H1 (cell line): ENCODE measurements around the gene B3GAT2. TPM values are rescaled to one million over a fixed set of nuclear protein-coding genes. Genes with fewer than 3 reads are reported as not detected.

Experiments used
- CTCF ChIA-PET: fragments of 300-600 bp; sonication (Branson Sonifier 250); formaldehyde crosslinking; loops from one replicate; lab custom pipeline; 2021; ENCODE audit not compliant: partially characterized antibody; lab: Charles Lee
- POLR2A ChIA-PET: fragments of 300-600 bp; sonication (Branson Sonifier 250); formaldehyde crosslinking; loops from one replicate; lab custom pipeline; 2021; ENCODE audit warnings: inconsistent platforms; ENCODE audit not compliant: partially characterized antibody; lab: Charles Lee
- DNase-seq, 2 experiments: peaks; one replicate each; pipeline versions ENCODE4 v3.0.0 to v3.0.0-alpha.2; 2010 to 2022; ENCODE audit warnings: low spot score in 2 of 2, low read depth in 1 of 2, mixed read lengths in 1 of 2
- FAIRE-seq: peaks from 2 replicates; lab custom pipeline; 2011; peaks lifted over from hg19 to GRCh38; lab: Jason Lieb, UNC
- H2AFZ ChIP-seq: 2 replicates; pipeline ENCODE4 v1.8.1; 2012; ENCODE audit warnings: low read length, inconsistent platforms
- H2AK5ac ChIP-seq: 2 replicates; pipeline ENCODE4 v1.6.1; 2013; ENCODE audit warnings: low read depth, low read length
- H2BK120ac ChIP-seq: replicated peaks from 2 replicates; pipeline ENCODE3; 2013; ENCODE audit warnings: low read depth, low read length, inconsistent platforms
- H2BK12ac ChIP-seq: 2 replicates; pipeline ENCODE4 v1.6.1; 2013; ENCODE audit warnings: low read depth, low read length
- H2BK15ac ChIP-seq: 2 replicates; pipeline ENCODE4 v1.6.1; 2013; ENCODE audit warnings: low read length
- H2BK20ac ChIP-seq: 2 replicates; pipeline ENCODE4 v1.6.1; 2013; ENCODE audit warnings: low read length
- H2BK5ac ChIP-seq: 2 replicates; pipeline ENCODE4 v1.6.1; 2013; ENCODE audit warnings: low read depth, low read length
- H3K14ac ChIP-seq: 2 replicates; pipeline ENCODE4 v1.6.1; 2013; ENCODE audit warnings: inconsistent platforms; ENCODE audit not compliant: insufficient read length
- H3K18ac ChIP-seq: 2 replicates; pipeline ENCODE4 v1.6.1; 2013; ENCODE audit warnings: low read length; ENCODE audit errors: extremely low read depth
- H3K23ac ChIP-seq: 2 replicates; pipeline ENCODE4 v1.6.1; 2013; ENCODE audit warnings: inconsistent platforms; ENCODE audit not compliant: insufficient read length
- H3K23me2 ChIP-seq: 2 replicates; pipeline ENCODE4 v1.6.1; 2013; ENCODE audit warnings: low read depth, low read length
- H3K27ac ChIP-seq: 2 replicates; pipeline ENCODE4 v1.6.1; 2011; ENCODE audit warnings: low read depth, low read length, inconsistent platforms
- H3K27me3 ChIP-seq, 4 experiments: replicated peaks in 1 of 4; 1 replicate in 1 of 4; 2 replicates in 3 of 4; pipeline versions ENCODE4 v1.6.1 to v1.8.1; 2011 to 2013; ENCODE audit warnings: low read length in 3 of 4, mild to moderate bottlenecking in 3 of 4, inconsistent platforms in 2 of 4, mixed read lengths in 2 of 4, moderate library complexity in 1 of 4; ENCODE audit not compliant: control insufficient read depth in 3 of 4, insufficient read depth in 3 of 4; ENCODE audit errors: extremely low read depth in 1 of 4
- H3K36me3 ChIP-seq, 4 experiments: 2 replicates each; pipeline versions ENCODE4 v1.6.1 to v1.8.1; 2011 to 2013; ENCODE audit warnings: mild to moderate bottlenecking in 4 of 4, low read length in 3 of 4, moderate library complexity in 2 of 4, control low read depth in 1 of 4, inconsistent platforms in 1 of 4; ENCODE audit not compliant: insufficient read depth in 4 of 4, control insufficient read depth in 2 of 4
- H3K4ac ChIP-seq: replicated peaks from 2 replicates; pipeline ENCODE3; 2013; ENCODE audit warnings: low read length, low read depth, mixed read lengths, inconsistent platforms; ENCODE audit not compliant: insufficient read length
- H3K4me1 ChIP-seq, 4 experiments: replicated peaks in 1 of 4; 1 replicate in 1 of 4; 2 replicates in 3 of 4; pipeline versions ENCODE4 v1.6.1 to v1.8.1; 2011 to 2013; ENCODE audit warnings: low read length in 3 of 4, inconsistent platforms in 2 of 4, mixed read lengths in 1 of 4; ENCODE audit not compliant: insufficient read depth in 4 of 4, control insufficient read depth in 3 of 4
- H3K4me2 ChIP-seq, 2 experiments: 2 replicates each; pipeline versions ENCODE4 v1.6.1 to v1.8.1; 2011 to 2013; ENCODE audit warnings: low read depth in 2 of 2, low read length in 2 of 2, control low read depth in 1 of 2, inconsistent platforms in 1 of 2, mild to moderate bottlenecking in 1 of 2; ENCODE audit not compliant: insufficient read depth in 1 of 2
- H3K4me3 ChIP-seq, 4 experiments: fragments of 200-600, 300-600 bp in 1 of 4; sonication (generic), shearing (Covaris generic), sonication (Bioruptor Twin) in 1 of 4; 2 replicates each; pipeline versions ENCODE4 v1.5.1 to v1.8.1; 2011 to 2016; ENCODE audit warnings: low read length in 4 of 4, low read depth in 3 of 4, control low read depth in 2 of 4, inconsistent platforms in 2 of 4, mild to moderate bottlenecking in 2 of 4, mixed read lengths in 1 of 4, moderate library complexity in 1 of 4; ENCODE audit not compliant: insufficient read depth in 2 of 4; ENCODE audit errors: extremely low read depth in 1 of 4
- H3K56ac ChIP-seq: replicated peaks from 2 replicates; pipeline ENCODE3; 2013; ENCODE audit warnings: low read depth, mild to moderate bottlenecking, mixed read lengths, low read length, inconsistent platforms; ENCODE audit not compliant: insufficient read length
- H3K79me1 ChIP-seq: 2 replicates; pipeline ENCODE4 v1.6.1; 2013; ENCODE audit warnings: low read depth, low read length, control low read depth
- H3K79me2 ChIP-seq, 2 experiments: 2 replicates each; pipeline versions ENCODE4 v1.6.1 to v1.8.1; 2012 to 2013; ENCODE audit warnings: low read length in 2 of 2, mild to moderate bottlenecking in 2 of 2, inconsistent platforms in 1 of 2; ENCODE audit not compliant: insufficient read depth in 2 of 2, control insufficient read depth in 1 of 2
- H3K9ac ChIP-seq, 4 experiments: replicated peaks in 1 of 4; 1 replicate in 1 of 4; 2 replicates in 3 of 4; pipeline versions ENCODE4 v1.6.1 to v1.8.1; 2011 to 2013; ENCODE audit warnings: low read depth in 3 of 4, low read length in 3 of 4, control low read depth in 2 of 4, mild to moderate bottlenecking in 2 of 4, moderate library complexity in 2 of 4, inconsistent platforms in 1 of 4; ENCODE audit errors: extremely low read depth in 1 of 4
- H3K9me3 ChIP-seq, 2 experiments: 2 replicates each; pipeline versions ENCODE4 v1.6.1 to v1.8.1; 2012 to 2013; ENCODE audit warnings: mild to moderate bottlenecking in 2 of 2, moderate library complexity in 2 of 2, control low read depth in 1 of 2, inconsistent platforms in 1 of 2, low read depth in 1 of 2, low read length in 1 of 2, mixed read lengths in 1 of 2; ENCODE audit not compliant: insufficient read depth in 2 of 2
- H4K20me1 ChIP-seq, 2 experiments: replicated peaks in 1 of 2; 2 replicates each; pipeline versions ENCODE3 to v1.8.1; 2011 to 2013; ENCODE audit warnings: inconsistent platforms in 2 of 2, low read length in 2 of 2, mild to moderate bottlenecking in 1 of 2; ENCODE audit not compliant: insufficient read depth in 2 of 2, control insufficient read depth in 1 of 2
- H4K5ac ChIP-seq: 2 replicates; pipeline ENCODE4 v1.6.1; 2013; ENCODE audit warnings: low read length, low read depth, mixed read lengths, inconsistent platforms; ENCODE audit not compliant: insufficient read length
- H4K8ac ChIP-seq: 2 replicates; pipeline ENCODE4 v1.8.0; 2013; ENCODE audit warnings: mild to moderate bottlenecking, moderate library complexity, low read length, inconsistent platforms; ENCODE audit not compliant: insufficient read depth; ENCODE audit errors: extremely low read depth
- H4K91ac ChIP-seq: replicated peaks from 2 replicates; pipeline ENCODE3; 2013; ENCODE audit warnings: low read length, mixed read lengths, inconsistent platforms; ENCODE audit not compliant: insufficient read length
- CBX5 ChIP-seq: fragments of 300-800, 300-1000 bp; sonication (generic); IDR thresholded peaks from 2 replicates; pipeline ENCODE4 v1.7.1; 2016; ENCODE audit warnings: antibody characterized with exemption, low read length, low read depth
- CEBPB ChIP-seq: IDR thresholded peaks from 2 replicates; pipeline ENCODE4 v1.6.1; 2012; ENCODE audit warnings: low read depth, low read length
- KDM5A ChIP-seq: fragments of 200-600 bp; IDR thresholded peaks from 2 replicates; pipeline ENCODE4 v1.7.1; 2012; ENCODE audit warnings: mild to moderate bottlenecking, low read length, inconsistent platforms, mixed read lengths
- SP1 ChIP-seq: IDR thresholded peaks from 2 replicates; pipeline ENCODE4 v1.6.1; 2011; ENCODE audit warnings: low read depth, low read length
- ZNF274 ChIP-seq: IDR thresholded peaks from 2 replicates; pipeline ENCODE4 v1.7.0; 2012; ENCODE audit warnings: low read length, borderline replicate concordance; ENCODE audit errors: extremely low read depth
- WGBS, 2 experiments: shearing (Covaris generic) in 1 of 2; methylation state at CpG; one replicate each; pipeline versions ENCODE4 v1.1.6 to v1.1.7; 2013 to 2015; ENCODE audit warnings: low lambda C conversion rate in 2 of 2, mixed read lengths in 2 of 2, inconsistent platforms in 1 of 2, low coverage in 1 of 2, missing lambda C conversion rate in 1 of 2; ENCODE audit not compliant: insufficient replicate concordance in 2 of 2, insufficient coverage in 1 of 2, insufficient read length in 1 of 2; ENCODE audit errors: extremely low coverage in 1 of 2, missing lambda C conversion rate in 1 of 2; 5-methylcytosine and 5-hydroxymethylcytosine counted together
- polyA plus RNA-seq, 7 experiments: library from polyadenylated mRNA; depleted of rRNA in 3 of 7; stranded (reverse) in 5 of 7; unstranded in 2 of 7; fragments of >200 nt in 5 of 7; fragments of 200-250 nt in 2 of 7; gene quantifications; 1 replicate in 5 of 7; 2 replicates in 1 of 7; 4 replicates in 1 of 7; pipeline versions ENCODE4 v1.2.1 to v1.2.3, GENCODE V29; 2011 to 2013; ENCODE audit warnings: missing spikeins in 2 of 7, mixed read lengths in 2 of 7
- total RNA-seq: library from RNA; stranded (reverse); fragmentation: NEBNext Ultra II Directional; extraction: Animal tissue kit (Norgen Biotek cat#: 25700); gene quantifications from 2 replicates; pipeline ENCODE4 v1.2.1, GENCODE V29; 2021

The B3GAT2 gene
- total and polyA plus RNA-seq, 2 of the 8 experiments (the other 6 are each of a cell fraction or from before 2014, with no cell fraction given): 0.83 to 1.9 TPM

- H3K36me3 ChIP-seq: no peaks in the 10 kb centered on the region; a peak in 1 of 8 replicates
- ChIA-PET CTCF (no interaction called here), POLR2A (no interaction called here)
- no peak for FAIRE-seq
- H3K79me2 ChIP-seq: no peaks in the 10 kb centered on the region
- WGBS, 2 experiments: 90% methylated on average over 2 of the region's 2 CpGs; no CpG with 5 or more reads in 1 of the 2 experiments
- H3K4ac ChIP-seq: no peak overlapping the region
- H3K56ac ChIP-seq: no peak overlapping the region
- H3K18ac ChIP-seq: no peak overlapping the region
- H3K79me1 ChIP-seq: no peaks in the 10 kb centered on the region
- H2BK120ac ChIP-seq: no peak overlapping the region
- H3K23me2 ChIP-seq: no peaks in the 10 kb centered on the region
- no peak overlapping the region for H4K8ac ChIP-seq
- no peak overlapping the region for H2BK15ac ChIP-seq
- no peak overlapping the region for H2BK5ac ChIP-seq
- no peak overlapping the region for H4K5ac ChIP-seq
- H2AFZ ChIP-seq: no peak overlapping the region
- no peak for DNase-seq
- H3K4me2 ChIP-seq: no peak overlapping the region
- TF ChIP-seq KDM5A: no peak
- no peak for TF ChIP-seq SP1
- TF ChIP-seq CEBPB: no peak
- no peak for TF ChIP-seq ZNF274
- no peak for TF ChIP-seq CBX5
- H3K27me3 ChIP-seq: peaks cover 0 to 1% (median 0%) of the 10 kb centered on the region in 4 experiments; a peak in 1 of 7 replicates
- H3K9me3 ChIP-seq: 0 out of 4 replicates have a peak, but pooled peaks cover 0 to 3% of the 10 kb centered on the region in 2 experiments
- no peak overlapping the region for H2BK12ac ChIP-seq
- no peak overlapping the region for H2AK5ac ChIP-seq
- no peak overlapping the region for H3K23ac ChIP-seq
- H3K27ac ChIP-seq: no peak overlapping the region
- H3K4me1 ChIP-seq: no peaks in the 10 kb centered on the region
- no peaks in the 10 kb centered on the region for H4K20me1 ChIP-seq
- no peak overlapping the region for H3K14ac ChIP-seq
- H3K4me3 ChIP-seq: no peak overlapping the region
- no peak overlapping the region for H2BK20ac ChIP-seq
- no peak overlapping the region for H3K9ac ChIP-seq
- no peak overlapping the region for H4K91ac ChIP-seq
Measured at GRCh38 chr6:70834520-70834919, 122.3 kb downstream of the B3GAT2 start.
